Measurements from ENCODE around the gene SERF1B. TPM values are rescaled to one million over a fixed set of nuclear protein-coding genes. Genes with fewer than 3 reads are reported as not detected.

The SERF1B gene
- total RNA-seq, 1 experiment from 2014 or later = 49.3 TPM

Other genes with a start within 250 kb of the SERF1B start
- gene SMN2, start 24.4 kb downstream of the SERF1B start, total RNA-seq (2021; ENCODE audit: unreplicated experiment) = 64.9 TPM

Data from Panc1 (cell line).